Fibroblast of the aortic adventitia (primary cell): Measurements from ENCODE around the gene PIGZ. TPM values are rescaled to one million over a fixed set of nuclear protein-coding genes. Genes with fewer than 3 reads are reported as not detected.

ENCODE experiments used
- DNase-seq: peaks from one replicate; pipeline ENCODE4 v3.0.0-alpha.2; 2010; ENCODE audit warnings: low read depth
- H3K4me3 ChIP-seq: 2 replicates; pipeline ENCODE4 v1.5.1; 2011; ENCODE audit warnings: low read depth, mild to moderate bottlenecking, control low read depth, low read length, moderate library complexity
- total RNA-seq: library from RNA; depleted of rRNA; stranded (reverse); fragments of >200 nt; gene quantifications from 2 replicates; pipeline ENCODE4 v1.2.3, GENCODE V29; 2012; ENCODE audit warnings: low replicate concordance
- TF ChIP-seq, protein P1 (sequence below): IDR thresholded peaks from 2 replicates; pipeline ENCODE4 v1.5.1; 2011; ENCODE audit warnings: mild to moderate bottlenecking, low read length, control low read depth, inconsistent platforms; ENCODE audit not compliant: insufficient read depth

The PIGZ gene
- total RNA-seq, 1 donor = 1.9 TPM

DNA sequence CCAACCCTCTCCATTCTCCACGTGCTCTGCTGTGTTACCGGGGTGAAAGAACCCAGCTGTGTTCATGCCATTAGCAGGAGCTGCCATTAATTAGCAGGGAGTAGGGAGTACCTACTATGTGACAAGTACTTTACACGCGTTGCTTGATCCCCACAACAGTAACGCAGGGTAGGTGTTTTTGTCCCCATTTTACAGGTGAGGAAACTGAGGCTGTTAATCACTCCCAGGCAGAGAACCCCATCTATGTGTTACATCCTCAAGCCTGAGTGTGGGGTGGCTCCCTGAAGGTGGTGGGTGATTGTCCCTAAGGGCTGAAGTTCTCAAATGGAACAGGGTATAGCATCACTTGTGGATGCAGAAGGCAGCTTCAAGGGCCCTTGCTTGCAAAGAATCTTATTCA is 38.2 kb upstream of the PIGZ start:
- H3K4me3 ChIP-seq = no peak overlapping the region
- TF ChIP-seq, protein P1, sequence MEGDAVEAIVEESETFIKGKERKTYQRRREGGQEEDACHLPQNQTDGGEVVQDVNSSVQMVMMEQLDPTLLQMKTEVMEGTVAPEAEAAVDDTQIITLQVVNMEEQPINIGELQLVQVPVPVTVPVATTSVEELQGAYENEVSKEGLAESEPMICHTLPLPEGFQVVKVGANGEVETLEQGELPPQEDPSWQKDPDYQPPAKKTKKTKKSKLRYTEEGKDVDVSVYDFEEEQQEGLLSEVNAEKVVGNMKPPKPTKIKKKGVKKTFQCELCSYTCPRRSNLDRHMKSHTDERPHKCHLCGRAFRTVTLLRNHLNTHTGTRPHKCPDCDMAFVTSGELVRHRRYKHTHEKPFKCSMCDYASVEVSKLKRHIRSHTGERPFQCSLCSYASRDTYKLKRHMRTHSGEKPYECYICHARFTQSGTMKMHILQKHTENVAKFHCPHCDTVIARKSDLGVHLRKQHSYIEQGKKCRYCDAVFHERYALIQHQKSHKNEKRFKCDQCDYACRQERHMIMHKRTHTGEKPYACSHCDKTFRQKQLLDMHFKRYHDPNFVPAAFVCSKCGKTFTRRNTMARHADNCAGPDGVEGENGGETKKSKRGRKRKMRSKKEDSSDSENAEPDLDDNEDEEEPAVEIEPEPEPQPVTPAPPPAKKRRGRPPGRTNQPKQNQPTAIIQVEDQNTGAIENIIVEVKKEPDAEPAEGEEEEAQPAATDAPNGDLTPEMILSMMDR = no peak
- no peak for DNase-seq

DNA sequence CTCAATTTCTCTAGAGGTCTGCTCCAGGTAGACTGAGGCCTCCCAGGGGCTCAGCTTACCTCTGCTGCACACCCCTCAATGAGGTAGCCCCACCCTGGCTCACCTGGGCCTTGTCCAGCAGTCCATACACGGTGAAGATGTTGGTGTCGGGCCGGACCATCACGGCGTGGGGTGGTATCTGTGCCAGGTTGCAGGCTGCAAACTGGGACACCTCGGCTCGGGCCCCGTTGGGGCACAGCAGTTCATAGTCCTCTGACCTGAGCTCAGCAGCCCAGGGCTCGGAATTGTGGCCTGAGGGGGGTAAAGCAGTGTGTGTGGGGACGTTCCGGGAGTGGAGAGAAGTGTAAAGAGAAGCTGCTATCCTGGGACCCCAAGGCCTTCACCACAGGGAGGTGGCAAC is 37.8 kb upstream of the PIGZ start:
- H3K4me3 ChIP-seq = no peak overlapping the region
- DNase-seq = no peak
- TF ChIP-seq, protein P1 = no peak

DNA sequence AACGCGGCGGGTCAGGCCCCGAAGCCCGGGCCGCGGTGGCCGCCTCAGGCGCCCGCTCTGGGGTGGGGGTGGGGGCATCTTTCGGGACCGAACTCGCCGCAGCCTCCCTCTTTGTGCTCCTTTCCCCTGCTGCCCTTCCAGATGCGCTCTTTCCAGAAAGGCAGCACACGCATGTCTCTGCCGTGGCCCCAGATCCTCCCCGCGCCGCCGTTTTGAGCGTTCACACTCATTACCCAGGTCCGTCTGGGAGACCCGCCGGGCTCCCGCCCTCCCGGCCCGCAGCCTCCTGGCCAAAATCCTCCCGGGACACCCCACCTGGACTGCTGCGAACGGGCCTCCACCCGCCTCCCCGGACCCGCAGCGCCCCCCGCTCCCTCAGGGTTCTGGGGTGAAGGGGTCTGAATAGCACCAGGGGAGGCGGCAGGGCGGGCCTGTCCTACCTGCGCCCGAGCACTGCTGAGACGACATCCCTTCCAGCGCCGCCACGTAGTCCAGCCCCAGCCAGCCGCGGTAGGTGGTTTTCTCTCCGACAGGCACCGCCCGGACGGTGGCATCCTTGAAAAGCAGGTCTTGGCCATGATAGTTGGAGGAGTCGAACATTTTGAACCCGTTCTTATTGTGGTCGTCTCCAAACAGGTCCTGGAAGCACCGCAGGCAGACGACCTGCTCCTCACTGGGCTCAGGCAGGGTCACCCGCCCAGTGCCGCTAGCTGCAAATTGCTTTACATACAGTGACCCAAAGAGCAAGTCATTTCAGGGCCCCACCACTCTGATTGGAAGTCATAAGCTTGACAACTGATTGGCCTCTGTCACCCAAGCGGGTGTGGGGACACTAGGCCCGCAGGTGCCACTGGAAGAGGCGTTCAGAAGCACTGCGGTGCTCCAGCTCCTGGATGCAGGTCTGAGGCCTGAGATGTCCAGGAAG is 35.1 kb upstream of the PIGZ start:
- TF ChIP-seq, protein P1 = no peak
- peak; percentile 13 for DNase-seq
- H3K4me3 ChIP-seq = peak overlapping the region; percentile 67

DNA sequence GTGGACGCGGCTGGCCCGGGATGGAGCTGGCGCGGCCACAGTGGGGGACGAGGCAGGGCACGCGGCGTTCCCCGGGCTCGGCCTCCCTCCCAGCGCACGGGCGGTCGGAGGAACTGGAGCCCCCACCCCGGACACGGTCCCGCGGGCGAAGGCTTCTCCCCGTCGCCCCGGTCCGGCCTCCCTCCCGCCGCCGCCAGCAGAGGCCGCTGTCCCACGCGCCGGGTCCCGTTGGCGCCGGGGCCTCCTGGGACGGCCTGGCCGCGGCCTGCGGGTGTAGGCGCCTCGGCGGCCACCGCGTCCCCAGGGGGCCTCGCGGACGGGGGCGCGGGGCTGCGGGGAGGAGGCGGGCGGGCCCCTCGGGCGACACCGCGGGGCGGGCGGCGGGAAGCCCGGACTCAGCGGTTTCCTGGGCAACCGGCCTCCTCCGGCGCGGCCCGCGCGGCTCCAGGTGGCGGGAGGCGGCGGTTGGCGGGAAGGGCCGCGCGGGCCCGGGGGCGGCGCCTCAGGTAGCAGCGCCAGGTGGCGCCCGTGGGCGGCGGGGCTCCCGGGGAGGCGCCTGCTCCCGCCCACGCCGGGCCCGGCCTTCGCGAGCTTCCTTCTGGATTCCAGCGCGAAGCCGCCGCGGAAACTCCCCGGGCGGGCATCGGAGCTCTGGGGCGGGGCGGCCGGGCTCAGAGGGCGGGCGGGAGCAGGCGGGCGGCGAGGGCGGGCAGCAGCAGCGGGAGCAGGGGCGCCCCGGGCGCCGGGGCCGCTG is 34.2 kb upstream of the PIGZ start:
- TF ChIP-seq, protein P1 = peak; percentile 62
- H3K4me3 ChIP-seq = peak overlapping the region; percentile 67
- DNase-seq = peak; percentile 43

DNA sequence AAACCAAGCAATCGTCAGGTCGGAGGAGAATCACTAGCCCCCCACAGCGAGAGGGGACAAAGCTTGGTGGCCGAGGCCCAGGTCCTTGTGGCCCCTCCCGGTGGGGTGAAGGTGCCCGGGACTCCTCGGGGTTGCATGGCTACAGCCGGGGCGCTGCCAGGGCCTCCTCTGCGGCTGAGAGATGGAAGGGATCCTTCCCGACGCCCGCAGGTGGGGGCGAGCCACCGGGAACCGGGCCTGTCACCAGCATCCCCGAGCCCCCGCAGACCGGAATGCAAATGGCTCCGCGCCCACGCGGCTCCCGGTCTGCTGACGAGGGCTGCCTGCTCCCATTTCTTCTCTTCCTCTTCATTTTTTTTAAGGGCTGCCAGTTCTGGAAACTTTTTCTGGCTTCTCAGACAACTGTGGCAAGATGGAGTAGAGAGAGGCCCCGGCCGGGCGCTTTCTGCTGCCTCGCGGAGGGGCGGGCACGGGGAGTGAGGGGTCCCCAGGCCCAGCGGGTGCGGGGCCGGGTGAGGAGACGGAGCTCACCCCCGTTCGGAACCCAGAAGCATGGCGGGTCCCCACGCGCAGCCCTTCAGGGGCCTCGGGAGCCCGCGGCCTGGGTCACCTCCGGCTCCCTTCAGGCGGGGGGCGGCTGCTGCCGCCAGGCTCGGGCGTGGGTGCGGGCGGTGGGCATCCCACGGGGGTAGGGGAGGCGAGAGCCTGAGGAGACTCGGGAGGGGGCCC is 33.5 kb upstream of the PIGZ start:
- DNase-seq = no peak
- H3K4me3 ChIP-seq = peak overlapping the region; percentile 67
- TF ChIP-seq, protein P1 = no peak

DNA sequence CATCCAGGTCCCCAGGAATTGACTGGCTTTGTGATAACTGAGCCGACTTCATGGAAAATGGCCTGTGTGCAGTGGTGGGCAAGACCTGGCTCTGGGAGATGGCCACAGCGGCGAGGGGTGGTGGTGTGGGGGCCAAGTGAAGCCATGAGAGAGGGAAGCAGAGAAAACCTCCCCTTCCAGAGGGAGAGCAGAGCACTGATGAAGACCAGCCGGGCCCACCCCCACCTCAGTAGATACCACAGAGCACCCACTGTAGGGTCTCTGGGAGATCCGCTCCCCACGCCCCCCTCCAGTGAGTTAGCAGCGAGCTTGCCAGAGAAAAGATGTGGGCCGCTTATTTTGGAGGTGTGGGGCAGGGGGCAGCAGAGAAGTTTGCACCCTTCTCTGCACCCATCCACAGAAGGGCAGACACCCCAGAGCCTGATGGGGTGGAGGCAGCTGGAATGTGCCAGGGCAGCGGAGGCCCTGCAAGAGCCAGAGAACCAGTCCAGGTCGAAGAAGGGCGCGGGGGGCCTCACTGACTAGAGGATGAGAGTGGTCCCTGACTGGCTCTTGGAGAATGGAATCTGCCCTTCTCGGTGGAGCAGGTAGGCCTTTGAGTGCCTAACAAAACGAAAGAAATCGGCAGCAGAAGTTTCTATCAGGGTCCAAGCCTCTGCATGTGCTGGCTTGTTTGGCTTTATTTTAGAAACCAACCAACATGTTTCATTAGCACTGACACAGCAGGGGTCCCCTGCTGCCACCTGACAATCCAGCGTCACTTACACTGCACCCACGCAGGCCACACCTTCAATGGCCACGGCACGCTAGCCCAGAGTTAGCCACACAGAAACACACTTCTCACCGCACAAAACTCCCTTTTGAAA is 32.7 kb upstream of the PIGZ start:
- DNase-seq = no peak
- TF ChIP-seq, protein P1 = no peak
- H3K4me3 ChIP-seq = no peak overlapping the region
